Breast epithelium (tissue), 3 donors: Measurements from ENCODE around the gene GRXCR2.

Experiments used
- CTCF ChIP-seq, 3 donors: fragments of 450-650 bp; IDR thresholded peaks; one replicate each; pipeline ENCODE4 v1.5.1; 2016 to 2017; ENCODE audit warnings: antibody characterized with exemption in 3 of 3, mild to moderate bottlenecking in 3 of 3, moderate library complexity in 3 of 3
- POLR2A ChIP-seq: fragments of 450-650 bp; IDR thresholded peaks from one replicate; pipeline ENCODE4 v1.6.1; 2016; ENCODE audit warnings: antibody characterized with exemption, mild to moderate bottlenecking, moderate library complexity

GRCh38 chr5:145834917-145835847 lies 37.6 kb downstream of the GRXCR2 start, which contains the start of gene PRELID2:
- TF ChIP-seq CTCF (IDR thresholded peaks at IDR 0.05): no peak
- TF ChIP-seq POLR2A: no peak
